Right lung (tissue), 5 donors: ENCODE data around the gene CSTF1. TPM values are rescaled to one million over a fixed set of nuclear protein-coding genes. Genes with fewer than 3 reads are reported as not detected.

Experiments used
- DNase-seq, 2 donors: peaks; one replicate each; pipeline ENCODE4 v3.0.0-alpha.2; 2013
- polyA plus RNA-seq, 5 donors: library from polyadenylated mRNA; unstranded; fragments of 120-200 nt; gene quantifications; one replicate each; pipeline versions ENCODE4 v1.2.1 to v1.2.3, GENCODE V29; 2013; ENCODE audit warnings: inconsistent platforms in 1 of 5, low replicate concordance in 1 of 5; ENCODE audit not compliant: insufficient read length in 5 of 5, insufficient read depth in 1 of 5

CSTF1 gene
- polyA plus RNA-seq, 5 donors: 40.0 to 51.8 (median 41.3) TPM

- DNase-seq: no peak
Measured at GRCh38 chr20:56451056-56451765, 58.8 kb downstream of the CSTF1 start.

GRCh38 chr20:56453352-56453751 is 60.9 kb downstream of the CSTF1 start:
- no peak for DNase-seq

- DNase-seq: no peak
Measured at GRCh38 chr20:56454754-56455153, 62.3 kb downstream of the CSTF1 start.

Other genes with a start within 250 kb of the CSTF1 start
- gene MC3R, start 143.9 kb upstream of the CSTF1 start, polyA plus RNA-seq: not detected
- gene FAM210B, start 33.7 kb upstream of the CSTF1 start, polyA plus RNA-seq: 10 to 100 TPM; 55.9 to 76.5 (median 64.7) TPM
- 10 to 100 TPM; 12.0 to 32.5 (median 18.7) TPM for gene AURKA, start 430 bp upstream of the CSTF1 start, polyA plus RNA-seq
- gene CASS4, start 19.6 kb downstream of the CSTF1 start, polyA plus RNA-seq: 10 to 100 TPM; 20.4 to 25.3 (median 23.9) TPM
- gene RTF2, start 76.0 kb downstream of the CSTF1 start, polyA plus RNA-seq: 100 to 1,000 TPM; 119 to 140 (median 131) TPM
- under 1 TPM in 4 of 5 donors, not detected in 1; 0.48 to 0.67 (median 0.55) TPM for gene FAM209A, start 132.1 kb downstream of the CSTF1 start, polyA plus RNA-seq
- gene FAM209B, start 140.6 kb downstream of the CSTF1 start, polyA plus RNA-seq: under 1 TPM in 4 of 5 donors, not detected in 1; 0.32 to 0.44 (median 0.39) TPM
- 1 to 10 TPM; 2.4 to 3.6 (median 3.2) TPM for gene TFAP2C, start 236.7 kb downstream of the CSTF1 start, polyA plus RNA-seq